ENCODE data around the gene EPB41. TPM values are rescaled to one million over a fixed set of nuclear protein-coding genes. Genes with fewer than 3 reads are reported as not detected.

The EPB41 gene
- total RNA-seq, 2 donors from 2014 or later, result 39.4 to 54.4 TPM

- intact Hi-C loops (cut with DNase I), result no loop called here
- H3K36me3 ChIP-seq, result no peaks in the 10 kb centered on the region
- TF ChIP-seq POLR2A (IDR thresholded peaks at IDR 0.05), result no peak
- no peak for TF ChIP-seq POLR2AphosphoS5 (IDR thresholded peaks at IDR 0.05)
- TF ChIP-seq CTCF (IDR thresholded peaks at IDR 0.05), result no peak
- WGBS, result 67% methylated on average over 5 of the region's 5 CpGs
- no peaks in the 10 kb centered on the region for H3K27me3 ChIP-seq (replicated peaks; ENCODE audit: insufficient read depth)
- H3K4me1 ChIP-seq (replicated peaks), result no peaks in the 10 kb centered on the region
- no peak overlapping the region for H3K4me3 ChIP-seq
- no peak for DNase-seq (ENCODE audit: low spot score)
- H3K27ac ChIP-seq, result no peak overlapping the region
- no peaks in the 10 kb centered on the region for H3K9me3 ChIP-seq
Observed at GRCh38 chr1:29047142-29047541, 132.8 kb downstream of the EPB41 start.

- WGBS, result 73% methylated on average over 1 of the region's 1 CpG
- Histone ChIP-seq H3K27me3 (replicated peaks; ENCODE audit: insufficient read depth) (no peaks in the 10 kb centered on the region), H3K27ac (no peak overlapping the region), H3K9me3 (no peaks in the 10 kb centered on the region), H3K4me3 (no peak overlapping the region), H3K4me1 (replicated peaks) (no peaks in the 10 kb centered on the region), H3K36me3 (no peaks in the 10 kb centered on the region)
- DNase-seq (ENCODE audit: low spot score), result no peak
- intact Hi-C loops (cut with DNase I), result loop anchor here (5.0 kb wide), 1 partner anchor 72 kb away; the partner anchor contains the start of gene TMEM200B
- TF ChIP-seq POLR2A (IDR thresholded peaks at IDR 0.05) (no peak), CTCF (IDR thresholded peaks at IDR 0.05) (no peak), POLR2AphosphoS5 (IDR thresholded peaks at IDR 0.05) (no peak)
Observed at GRCh38 chr1:29050166-29050565, 135.8 kb downstream of the EPB41 start.

GRCh38 chr1:29052100-29052499, 137.7 kb downstream of the EPB41 start:
- no peak overlapping the region for H3K27ac ChIP-seq
- H3K36me3 ChIP-seq, result no peaks in the 10 kb centered on the region
- no peaks in the 10 kb centered on the region for H3K4me1 ChIP-seq (replicated peaks)
- H3K9me3 ChIP-seq, result no peaks in the 10 kb centered on the region
- no peak for TF ChIP-seq CTCF (IDR thresholded peaks at IDR 0.05)
- TF ChIP-seq POLR2A (IDR thresholded peaks at IDR 0.05), result no peak
- no peak for TF ChIP-seq POLR2AphosphoS5 (IDR thresholded peaks at IDR 0.05)
- DNase-seq (ENCODE audit: low spot score), result no peak
- 37% methylated on average over 2 of the region's 2 CpGs for WGBS
- intact Hi-C loops (cut with DNase I), result loop anchor here (5.0 kb wide), 1 partner anchor 70 kb away; the partner anchor contains the start of gene TMEM200B
- H3K27me3 ChIP-seq (replicated peaks; ENCODE audit: insufficient read depth), result no peaks in the 10 kb centered on the region
- H3K4me3 ChIP-seq, result no peak overlapping the region

- no peaks in the 10 kb centered on the region for H3K36me3 ChIP-seq
- H3K4me3 ChIP-seq, result no peak overlapping the region
- no peaks in the 10 kb centered on the region for H3K27me3 ChIP-seq (replicated peaks; ENCODE audit: insufficient read depth)
- TF ChIP-seq POLR2A (IDR thresholded peaks at IDR 0.05) (no peak), POLR2AphosphoS5 (IDR thresholded peaks at IDR 0.05) (no peak), CTCF (IDR thresholded peaks at IDR 0.05) (no peak)
- no peak overlapping the region for H3K27ac ChIP-seq
- no peak for DNase-seq (ENCODE audit: low spot score)
- no peaks in the 10 kb centered on the region for H3K4me1 ChIP-seq (replicated peaks)
- intact Hi-C loops (cut with DNase I), result loop anchor here (5.0 kb wide), 1 partner anchor 69 kb away; the partner anchor contains the start of gene TMEM200B
- 87% methylated on average over 7 of the region's 7 CpGs for WGBS
- H3K9me3 ChIP-seq, result no peaks in the 10 kb centered on the region
Observed at GRCh38 chr1:29052941-29053340, 138.6 kb downstream of the EPB41 start.

GRCh38 chr1:29055160-29055559, 140.8 kb downstream of the EPB41 start:
- no peak for DNase-seq (ENCODE audit: low spot score)
- Histone ChIP-seq H3K4me3 (no peak overlapping the region), H3K27me3 (replicated peaks; ENCODE audit: insufficient read depth) (no peaks in the 10 kb centered on the region), H3K4me1 (replicated peaks) (no peaks in the 10 kb centered on the region), H3K27ac (no peak overlapping the region), H3K36me3 (no peaks in the 10 kb centered on the region), H3K9me3 (no peaks in the 10 kb centered on the region)
- 94% methylated on average over 1 of the region's 1 CpG for WGBS
- intact Hi-C loops (cut with DNase I), result no loop called here
- TF ChIP-seq POLR2A (IDR thresholded peaks at IDR 0.05) (no peak), CTCF (IDR thresholded peaks at IDR 0.05) (no peak), POLR2AphosphoS5 (IDR thresholded peaks at IDR 0.05) (no peak)

All from prostate gland (tissue), 2 donors.